Mesothelial cell of epicardium (in vitro differentiated cells): Measurements from ENCODE around the gene HRC. TPM values are rescaled to one million over a fixed set of nuclear protein-coding genes. Genes with fewer than 3 reads are reported as not detected.
A peak's percentile ranks its signal among the peaks of the same experiment; 100 is the strongest.
"Not testable (repeated sequence)": the region's sequence is repeated elsewhere in the genome, so short reads cannot be mapped to it uniquely, and the experiment has no call there.

Source experiments
- DNase-seq, 2 experiments: peaks; one replicate each; pipeline ENCODE4 v3.0.0; 2021; ENCODE audit warnings: low spot score in 2 of 2; ENCODE audit not compliant: unreplicated experiment in 2 of 2
- H3K27ac Mint-ChIP-seq: 2 replicates; pipeline ENCODE4 v1.8.0; 2021; ENCODE audit warnings: mixed read lengths
- H3K27me3 Mint-ChIP-seq: 2 replicates; pipeline ENCODE4 v1.8.0; 2021; ENCODE audit warnings: low read depth, mixed read lengths
- H3K36me3 Mint-ChIP-seq: 2 replicates; pipeline ENCODE4 v1.8.0; 2021; ENCODE audit warnings: mixed read lengths
- H3K4me1 Mint-ChIP-seq: 2 replicates; pipeline ENCODE4 v1.8.0; 2021; ENCODE audit warnings: mixed read lengths
- H3K4me3 Mint-ChIP-seq: 2 replicates; pipeline ENCODE4 v1.8.0; 2021; ENCODE audit warnings: mild to moderate bottlenecking, moderate library complexity, mixed read lengths
- H3K9me3 Mint-ChIP-seq: 2 replicates; pipeline ENCODE4 v1.8.0; 2021; ENCODE audit warnings: mixed read lengths
- total RNA-seq: library from RNA; stranded (reverse); gene quantifications from 3 replicates; pipeline ENCODE4 v1.2.1, GENCODE V29; 2021
- TF ChIP-seq, protein P1 (sequence below): fragments of 200-600 bp; sonication (generic); IDR thresholded peaks from one replicate; pipeline ENCODE4 v1.5.0; 2021; ENCODE audit warnings: antibody characterized with exemption; ENCODE audit not compliant: unreplicated experiment

HRC gene
- total RNA-seq, 1 donor from 2014 or later = 14.7 TPM

DNA sequence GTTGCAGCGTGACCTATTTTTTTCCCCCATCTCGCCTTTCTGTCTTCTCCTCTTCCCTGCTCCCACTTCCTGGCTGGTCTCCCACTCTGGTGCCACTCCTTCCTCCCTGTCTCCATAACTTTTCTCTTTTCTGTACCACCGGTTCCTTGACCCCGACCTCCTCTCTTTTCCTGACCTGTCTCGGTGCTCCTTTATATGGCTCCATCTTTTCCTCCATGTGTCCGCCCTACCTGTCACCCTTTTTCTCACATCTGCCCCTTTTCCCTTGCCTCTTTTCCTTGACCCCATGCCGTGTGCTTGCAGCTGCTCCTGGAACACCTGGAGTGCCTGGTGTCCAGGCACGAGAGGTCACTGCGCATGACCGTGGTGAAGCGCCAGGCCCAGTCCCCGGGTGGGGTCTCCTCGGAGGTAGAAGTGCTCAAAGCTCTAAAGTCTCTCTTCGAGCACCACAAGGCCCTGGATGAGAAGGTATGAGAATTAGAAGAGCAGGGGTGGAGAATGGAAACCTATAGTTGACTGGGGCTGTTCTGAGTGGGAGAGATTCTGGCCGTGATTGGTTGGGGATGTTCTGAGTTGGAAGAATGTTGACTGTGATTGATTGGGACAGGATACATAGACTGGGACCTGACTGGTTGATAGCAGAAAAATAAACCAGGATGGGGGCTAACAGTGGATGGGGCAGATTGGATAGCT, 26.5 kb downstream of the HRC start:
- TF ChIP-seq, protein P1, sequence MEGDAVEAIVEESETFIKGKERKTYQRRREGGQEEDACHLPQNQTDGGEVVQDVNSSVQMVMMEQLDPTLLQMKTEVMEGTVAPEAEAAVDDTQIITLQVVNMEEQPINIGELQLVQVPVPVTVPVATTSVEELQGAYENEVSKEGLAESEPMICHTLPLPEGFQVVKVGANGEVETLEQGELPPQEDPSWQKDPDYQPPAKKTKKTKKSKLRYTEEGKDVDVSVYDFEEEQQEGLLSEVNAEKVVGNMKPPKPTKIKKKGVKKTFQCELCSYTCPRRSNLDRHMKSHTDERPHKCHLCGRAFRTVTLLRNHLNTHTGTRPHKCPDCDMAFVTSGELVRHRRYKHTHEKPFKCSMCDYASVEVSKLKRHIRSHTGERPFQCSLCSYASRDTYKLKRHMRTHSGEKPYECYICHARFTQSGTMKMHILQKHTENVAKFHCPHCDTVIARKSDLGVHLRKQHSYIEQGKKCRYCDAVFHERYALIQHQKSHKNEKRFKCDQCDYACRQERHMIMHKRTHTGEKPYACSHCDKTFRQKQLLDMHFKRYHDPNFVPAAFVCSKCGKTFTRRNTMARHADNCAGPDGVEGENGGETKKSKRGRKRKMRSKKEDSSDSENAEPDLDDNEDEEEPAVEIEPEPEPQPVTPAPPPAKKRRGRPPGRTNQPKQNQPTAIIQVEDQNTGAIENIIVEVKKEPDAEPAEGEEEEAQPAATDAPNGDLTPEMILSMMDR = no peak
- H3K9me3 Mint-ChIP-seq = no peaks in the 10 kb centered on the region
- H3K27ac Mint-ChIP-seq = peak overlapping the region; percentile 31
- peaks cover 17% of the 10 kb centered on the region for H3K4me1 Mint-ChIP-seq
- H3K4me3 Mint-ChIP-seq = peak overlapping the region; percentile 78
- no peak for DNase-seq
- H3K27me3 Mint-ChIP-seq = peaks cover 9% of the 10 kb centered on the region
- H3K36me3 Mint-ChIP-seq = no peaks in the 10 kb centered on the region

DNA sequence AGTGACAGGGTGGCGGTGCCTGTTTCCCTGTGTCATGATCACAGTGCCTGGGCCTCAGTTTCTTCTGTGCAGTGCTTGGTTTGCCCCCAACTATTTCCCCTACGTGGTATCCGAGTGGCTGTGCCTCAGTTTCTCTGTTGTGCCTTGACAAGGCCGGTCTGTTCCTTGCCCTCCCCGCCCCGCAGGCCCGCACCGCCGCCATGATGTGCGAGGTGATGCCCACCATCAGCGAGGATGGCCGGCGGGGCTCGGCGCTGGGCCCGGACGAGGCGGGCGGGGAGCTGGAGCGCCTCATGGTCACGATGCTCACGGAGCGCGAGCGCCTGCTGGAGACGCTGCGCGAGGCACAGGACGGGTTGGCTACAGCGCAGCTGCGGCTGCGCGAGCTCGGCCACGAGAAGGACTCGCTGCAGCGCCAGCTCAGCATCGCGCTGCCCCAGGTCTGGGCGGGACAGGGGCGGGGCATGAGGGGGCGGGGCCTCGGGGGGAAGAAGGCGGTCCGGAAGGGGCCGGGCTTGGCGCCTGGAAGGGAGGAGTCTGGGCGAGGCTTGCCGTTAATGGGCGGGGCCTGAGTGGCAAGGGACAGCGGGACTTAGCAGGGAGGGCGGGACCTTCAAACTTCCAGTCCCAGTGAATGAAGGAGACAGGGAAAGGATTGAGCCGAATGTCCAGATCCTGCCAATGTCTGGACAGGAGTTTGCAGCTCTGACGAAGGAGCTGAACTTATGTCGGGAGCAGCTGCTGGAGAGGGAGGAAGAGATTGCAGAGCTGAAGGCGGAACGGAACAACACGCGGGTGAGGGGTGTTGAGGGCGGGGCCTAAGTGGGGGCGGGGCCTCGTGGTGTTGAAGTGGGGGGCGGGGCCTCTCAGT, 27.3 kb downstream of the HRC start:
- Mint-ChIP-seq H3K27ac (peak overlapping the region; percentile 90), H3K27me3 (peaks cover 14% of the 10 kb centered on the region), H3K36me3 (no peaks in the 10 kb centered on the region), H3K4me1 (peaks cover 13% of the 10 kb centered on the region), H3K4me3 (peak overlapping the region; percentile 78), H3K9me3 (no peaks in the 10 kb centered on the region)
- TF ChIP-seq, protein P1 = no peak
- DNase-seq = peak; percentile 92 to 96

DNA sequence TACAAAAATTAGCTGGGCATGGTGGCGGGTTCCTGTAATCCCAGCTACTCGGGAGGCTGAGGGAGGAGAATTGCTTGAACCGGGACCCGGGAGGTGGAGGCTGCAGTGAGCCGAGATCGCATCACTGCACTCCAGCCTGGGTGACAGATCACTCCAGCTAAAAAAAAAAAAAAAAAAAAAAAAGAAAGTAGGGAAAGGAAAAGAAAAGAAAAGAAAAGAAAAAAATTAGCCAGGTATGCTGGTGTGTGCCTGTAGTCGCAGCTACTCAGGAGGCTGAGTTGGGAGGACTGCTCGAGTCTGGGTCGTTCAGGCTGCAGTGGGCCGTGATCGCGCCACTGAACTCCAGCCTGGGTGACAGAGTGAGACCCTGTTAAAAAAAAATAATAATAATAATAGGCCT, 28.0 kb downstream of the HRC start:
- DNase-seq, H3K4me1 Mint-ChIP-seq, H3K4me3 Mint-ChIP-seq, H3K27ac Mint-ChIP-seq, H3K36me3 Mint-ChIP-seq, H3K9me3 Mint-ChIP-seq: not testable (repeated sequence)
- peaks cover 17% of the 10 kb centered on the region for H3K27me3 Mint-ChIP-seq

DNA sequence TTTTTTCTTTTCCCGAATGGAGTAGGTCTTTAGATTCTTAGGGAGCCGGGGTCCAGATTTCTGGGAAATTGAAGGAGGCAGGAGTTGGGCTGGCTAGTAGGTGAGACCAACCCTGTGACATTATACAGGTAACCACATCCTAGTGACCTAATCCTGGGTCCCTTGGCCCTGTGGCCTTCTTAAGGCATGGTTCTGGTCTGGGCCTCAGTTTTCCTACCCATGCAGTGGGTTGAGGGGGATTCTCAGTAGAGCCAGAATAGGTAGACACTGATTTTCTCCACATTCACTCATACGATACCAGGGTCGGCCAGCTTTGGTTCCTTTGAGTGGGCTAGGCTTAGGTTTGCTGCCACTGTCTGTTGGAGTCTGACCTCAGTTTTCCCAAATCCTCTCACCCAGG, 28.6 kb downstream of the HRC start:
- Mint-ChIP-seq H3K36me3 (no peaks in the 10 kb centered on the region), H3K4me1 (peaks cover 9% of the 10 kb centered on the region), H3K27me3 (peaks cover 19% of the 10 kb centered on the region), H3K27ac (no peak overlapping the region), H3K9me3 (no peaks in the 10 kb centered on the region), H3K4me3 (no peak overlapping the region)
- TF ChIP-seq, protein P1 = no peak
- no peak for DNase-seq

DNA sequence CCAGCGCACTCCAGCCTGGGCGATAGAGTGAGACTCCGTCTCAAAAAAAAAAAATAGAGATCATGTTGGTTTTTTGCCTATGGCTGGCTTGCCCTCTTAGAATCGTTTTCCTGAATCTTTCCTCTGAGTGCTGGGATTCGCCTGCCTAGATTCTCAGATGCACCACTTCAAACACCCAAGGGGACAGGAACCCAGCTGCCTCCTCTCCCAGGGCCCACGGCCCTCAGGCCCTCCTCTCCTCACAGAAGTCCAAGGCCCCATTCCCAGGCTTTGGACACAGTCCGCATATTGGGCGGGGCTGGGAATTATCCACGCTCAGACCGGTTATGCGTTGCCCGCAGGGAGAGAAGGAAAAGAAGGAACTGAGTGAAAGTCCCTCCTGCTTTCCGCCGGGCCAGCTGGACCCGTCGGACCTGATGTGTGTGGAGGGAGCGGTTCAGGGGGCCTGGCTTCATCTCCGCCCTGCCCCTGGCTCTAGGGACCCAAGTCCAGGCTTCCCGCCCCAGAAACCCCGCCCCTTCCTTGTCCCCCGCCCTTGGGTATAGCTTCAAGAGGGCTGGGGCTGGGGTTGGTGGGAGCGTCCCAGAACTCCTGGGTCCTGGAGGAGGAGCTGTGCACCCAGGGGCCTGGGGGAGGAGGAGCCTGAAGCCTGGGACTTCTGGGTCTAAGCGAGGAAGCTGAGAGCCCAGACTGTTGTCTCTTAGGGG, 30.0 kb downstream of the HRC start:
- no peaks in the 10 kb centered on the region for H3K36me3 Mint-ChIP-seq
- no peak overlapping the region for H3K4me3 Mint-ChIP-seq
- no peak overlapping the region for H3K27ac Mint-ChIP-seq
- TF ChIP-seq, protein P1 = no peak
- H3K9me3 Mint-ChIP-seq = no peaks in the 10 kb centered on the region
- H3K4me1 Mint-ChIP-seq = peaks cover 17% of the 10 kb centered on the region
- no peak for DNase-seq
- peaks cover 28% of the 10 kb centered on the region for H3K27me3 Mint-ChIP-seq

DNA sequence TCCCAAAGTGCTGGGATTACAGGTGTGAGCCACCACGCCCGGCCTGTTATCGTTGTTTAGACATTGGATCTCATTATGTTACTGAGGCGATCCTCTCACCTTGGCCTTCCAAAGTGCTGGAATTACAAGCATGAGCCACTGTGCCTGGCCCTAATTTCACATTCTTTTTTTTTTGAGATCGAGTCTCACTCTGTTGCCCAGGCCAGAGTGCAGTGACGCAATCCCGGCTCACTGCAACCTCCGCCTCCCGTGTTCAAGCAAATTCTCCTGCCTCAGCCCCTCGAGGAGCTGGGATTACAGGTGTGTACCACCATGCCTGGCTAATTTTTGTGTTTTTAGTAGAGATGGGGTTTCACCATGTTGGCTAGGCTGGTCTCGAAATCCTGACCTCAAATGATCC, 31.9 kb downstream of the HRC start:
- DNase-seq, H3K4me3 Mint-ChIP-seq, H3K9me3 Mint-ChIP-seq, H3K36me3 Mint-ChIP-seq, H3K27ac Mint-ChIP-seq: not testable (repeated sequence)
- peaks cover 32% of the 10 kb centered on the region for H3K27me3 Mint-ChIP-seq
- H3K4me1 Mint-ChIP-seq = peaks cover 16% of the 10 kb centered on the region

DNA sequence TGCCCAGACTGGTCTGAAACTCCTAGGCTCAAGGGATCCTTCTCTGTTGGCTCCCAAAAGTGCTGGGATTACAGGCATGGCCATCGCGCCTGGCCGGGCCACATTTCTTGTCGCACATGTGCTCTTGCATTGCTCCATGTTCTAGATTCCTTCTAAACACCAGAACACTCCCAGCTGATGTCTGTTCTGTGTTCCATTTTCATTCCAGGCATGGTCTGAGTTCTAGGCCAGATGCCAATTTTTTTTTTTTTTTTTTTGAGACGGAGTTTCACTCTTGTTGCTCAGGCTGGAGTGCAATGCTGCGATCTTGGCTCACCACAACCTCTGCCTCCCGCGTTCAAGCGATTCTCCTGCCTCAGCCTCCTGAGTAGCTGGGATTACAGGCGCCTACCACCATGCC, 33.4 kb downstream of the HRC start:
- not testable (repeated sequence) for H3K4me3 Mint-ChIP-seq, H3K9me3 Mint-ChIP-seq, H3K27ac Mint-ChIP-seq, H3K36me3 Mint-ChIP-seq, DNase-seq
- H3K27me3 Mint-ChIP-seq = peaks cover 32% of the 10 kb centered on the region
- H3K4me1 Mint-ChIP-seq = peaks cover 23% of the 10 kb centered on the region
